Fibroblast of peridontal ligament (primary cell): ENCODE measurements around the gene PPM1K.
A peak's percentile ranks its signal among the peaks of the same experiment; 100 is the strongest.
"Not testable (repeated sequence)": the region's sequence is repeated elsewhere in the genome, so short reads cannot be mapped to it uniquely, and the experiment has no call there.

Experiments
- DNase-seq: peaks from one replicate; pipeline ENCODE4 v3.0.0-alpha.2; 2010; ENCODE audit errors: extremely low read depth

The PPM1K gene

GRCh38 chr4:88284439-88285234 lies at the start of gene PPM1K:
TSS of gene PPM1K (minus strand) at chr4:88284561. CDS start at chr4:88278583, 5,978 bp downstream.
- DNase-seq: peak; percentile 97

DNA sequence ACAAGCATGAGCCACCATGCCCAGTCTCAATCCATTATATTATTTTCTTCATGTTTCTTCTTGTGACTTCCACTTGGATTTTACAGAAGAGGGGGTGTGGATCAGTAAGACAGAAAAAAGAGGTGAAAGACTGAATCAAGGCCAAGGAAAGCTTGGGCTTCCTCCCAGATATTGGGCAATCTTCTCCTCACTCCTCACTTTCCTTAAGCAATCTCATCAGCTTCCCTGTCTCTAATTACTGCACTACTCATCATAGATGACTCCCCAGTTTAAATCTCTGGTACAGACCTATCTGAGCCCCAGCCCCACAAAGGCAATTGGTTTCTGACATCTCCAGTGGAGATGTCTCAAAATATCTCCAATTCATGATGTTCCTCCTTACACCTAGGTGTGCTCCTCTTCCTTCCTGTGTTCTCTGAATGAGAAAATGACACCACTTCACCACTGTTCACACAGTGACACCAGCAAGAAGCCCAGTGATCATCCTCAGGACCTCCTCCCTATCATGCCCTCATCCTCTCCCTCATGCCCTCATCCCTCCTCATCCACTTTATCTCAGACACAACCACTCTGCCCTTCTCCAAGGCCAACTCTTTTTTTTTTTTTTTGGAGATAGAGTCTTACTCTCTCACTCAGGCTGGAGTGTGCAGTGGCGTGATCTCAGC lies 49.5 kb upstream of the PPM1K start:
- peak; percentile 83 for DNase-seq

DNA sequence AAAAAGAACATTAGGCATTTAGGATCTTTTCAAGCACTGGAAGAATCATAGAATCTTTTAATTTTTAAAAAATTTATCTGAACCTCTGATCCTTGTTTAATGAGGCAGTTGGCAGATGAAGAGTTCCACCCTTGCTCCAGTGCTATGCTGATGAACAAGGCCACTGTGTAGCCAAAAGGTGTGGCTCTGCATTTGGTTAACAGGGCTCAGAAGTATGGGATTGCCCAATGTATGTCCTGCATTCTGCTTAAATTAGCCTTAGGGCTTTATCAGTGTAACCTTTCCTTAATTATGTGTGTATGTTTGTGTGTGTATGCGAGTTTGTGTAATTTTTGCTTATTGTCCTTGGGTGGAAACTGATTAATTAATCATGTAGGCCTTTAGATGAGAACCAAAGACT lies 43.3 kb upstream of the PPM1K start:
- no peak for DNase-seq

- peak; percentile 21 for DNase-seq
Measured at GRCh38 chr4:88320780-88321373, 36.5 kb upstream of the PPM1K start.

DNA sequence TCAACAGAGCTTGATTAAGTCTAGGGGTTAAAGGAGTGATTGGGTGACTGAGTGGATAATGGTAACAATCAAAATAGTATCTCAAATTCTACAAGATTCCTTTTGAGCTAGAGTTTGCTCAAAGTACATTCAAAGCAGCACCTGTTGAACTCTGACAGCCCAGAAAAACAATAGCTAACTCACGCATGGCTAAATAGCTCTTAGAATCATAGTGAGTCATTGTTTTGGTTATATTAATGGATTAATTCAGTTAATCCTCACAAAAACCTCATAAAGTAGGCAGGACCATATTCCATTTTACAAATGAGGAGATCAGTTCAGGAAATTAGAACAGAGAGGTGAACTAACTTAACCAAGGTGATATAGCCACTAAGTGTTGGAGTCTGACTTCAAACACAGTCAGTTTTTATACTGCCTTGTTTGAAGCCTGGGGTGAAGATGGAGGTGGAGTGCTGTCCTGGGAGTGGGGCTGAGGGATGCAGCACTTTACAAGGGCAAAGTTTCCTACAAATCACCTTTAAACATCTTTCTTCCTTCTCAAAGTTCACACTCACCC lies 35.9 kb upstream of the PPM1K start:
- DNase-seq: no peak

DNA sequence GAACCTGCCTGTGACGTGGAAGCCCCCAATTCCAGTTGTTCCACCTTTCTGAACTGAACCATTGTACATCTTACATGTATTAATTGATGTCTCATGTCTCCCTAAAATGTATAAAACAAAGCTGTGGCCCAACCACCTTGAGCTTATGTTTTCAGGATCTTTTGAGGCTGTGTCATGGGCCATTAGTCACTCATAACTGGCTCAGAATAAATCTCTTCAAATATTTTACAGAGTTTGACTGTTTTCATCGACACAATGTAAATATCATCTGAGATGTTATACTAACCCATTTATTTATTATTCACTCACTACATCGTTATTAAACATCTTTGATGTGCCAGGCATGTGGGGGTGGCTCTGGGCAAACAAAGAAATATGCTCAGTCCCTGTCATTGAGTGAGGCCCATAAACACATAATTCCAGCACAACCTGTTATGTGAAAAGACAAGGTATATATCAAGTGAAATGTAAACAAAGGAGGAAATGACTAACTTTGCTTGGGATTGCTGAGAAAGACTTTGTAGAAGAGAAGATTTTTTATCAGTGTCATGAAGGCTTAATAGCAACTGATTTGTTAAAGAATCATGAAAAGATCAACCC lies 34.5 kb upstream of the PPM1K start:
- no peak for DNase-seq

DNA sequence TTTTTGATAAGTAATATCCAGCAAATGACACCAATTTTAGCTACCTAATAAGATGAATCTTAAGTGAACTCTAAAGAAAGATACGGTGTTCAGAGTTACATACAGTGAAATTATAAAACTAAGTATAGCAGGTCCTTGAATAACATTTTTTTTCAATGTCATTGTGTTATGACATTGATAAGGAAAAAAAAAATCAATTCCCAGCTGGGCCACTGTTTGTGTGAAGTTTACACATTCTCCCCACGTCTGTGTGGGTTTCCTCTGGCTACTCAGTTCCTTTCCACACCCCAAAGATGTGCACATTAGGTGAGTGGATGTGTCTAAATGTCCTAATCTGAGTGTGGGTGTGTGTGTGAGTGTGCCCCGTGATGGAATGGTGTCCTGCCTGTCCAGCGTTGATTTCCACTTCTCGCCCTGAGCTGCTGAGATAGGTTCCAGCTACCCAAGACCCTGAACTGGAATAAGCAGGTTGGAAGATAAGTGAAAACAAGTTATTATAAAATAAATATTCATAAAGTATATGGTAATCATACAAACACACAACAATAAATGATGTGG lies 31.2 kb upstream of the PPM1K start:
- no peak for DNase-seq

DNA sequence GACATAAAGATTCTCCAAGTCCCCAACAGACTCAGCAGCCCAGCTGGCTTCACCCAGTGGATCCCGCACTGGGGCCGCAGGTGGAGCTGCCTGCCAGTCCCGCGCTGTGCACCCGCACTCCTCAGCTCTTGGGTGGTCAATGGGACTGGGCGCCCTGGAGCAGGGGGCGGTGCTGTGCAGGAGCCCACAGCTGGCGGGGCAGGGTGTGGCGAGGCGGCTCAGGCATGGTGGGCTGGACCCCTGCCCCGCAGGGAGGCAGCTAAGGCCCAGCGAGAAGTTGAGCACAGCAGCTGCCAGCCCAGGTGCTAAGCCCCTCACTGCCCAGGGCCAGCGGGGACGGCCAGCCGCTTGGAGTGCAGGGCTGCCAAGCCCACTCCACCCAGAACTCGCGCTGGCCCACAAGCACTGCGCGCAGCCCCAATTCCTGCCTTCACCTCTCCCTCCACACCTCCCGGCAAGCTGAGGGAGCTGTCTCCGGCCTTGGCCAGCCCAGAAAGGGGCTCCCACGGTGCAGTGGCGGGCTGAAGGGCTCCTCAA lies 28.8 kb upstream of the PPM1K start:
- not testable (repeated sequence) for DNase-seq

DNA sequence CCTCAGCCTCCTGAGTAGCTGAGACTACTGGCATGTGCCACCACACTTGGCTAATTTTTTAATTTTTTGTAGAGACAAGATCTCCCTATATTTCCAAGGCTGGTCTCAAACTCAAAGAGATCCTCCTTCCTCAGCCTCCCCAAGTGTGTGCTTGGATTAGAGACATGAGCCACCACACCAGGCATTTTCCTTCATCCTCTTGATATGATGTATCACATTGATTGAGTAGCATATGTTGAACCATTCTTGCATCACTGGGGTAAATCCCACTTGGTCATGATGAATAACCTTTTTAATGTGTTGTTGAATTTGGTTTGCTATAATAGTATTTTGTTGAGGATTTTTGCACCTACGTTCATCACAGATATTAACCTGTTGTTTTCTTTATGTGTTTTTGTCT lies 24.2 kb upstream of the PPM1K start:
- DNase-seq: no peak

GRCh38 chr4:88297725-88298454 lies 13.5 kb upstream of the PPM1K start:
- no peak for DNase-seq

DNA sequence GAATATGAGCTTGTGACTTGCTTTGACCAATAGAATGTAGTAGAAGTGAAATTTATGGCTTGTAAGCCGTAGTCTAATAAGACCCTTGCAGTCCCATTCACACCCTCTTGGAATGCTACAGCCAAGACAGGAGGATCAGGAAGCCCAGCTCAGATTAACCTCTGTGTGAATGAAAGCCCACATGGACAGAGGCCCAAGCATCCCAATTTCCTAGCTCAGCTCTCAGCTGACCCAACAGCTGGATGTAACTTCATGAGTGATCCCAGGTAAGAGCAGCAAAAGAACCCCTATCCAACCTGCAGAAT lies 12.8 kb upstream of the PPM1K start:
- no peak for DNase-seq

DNA sequence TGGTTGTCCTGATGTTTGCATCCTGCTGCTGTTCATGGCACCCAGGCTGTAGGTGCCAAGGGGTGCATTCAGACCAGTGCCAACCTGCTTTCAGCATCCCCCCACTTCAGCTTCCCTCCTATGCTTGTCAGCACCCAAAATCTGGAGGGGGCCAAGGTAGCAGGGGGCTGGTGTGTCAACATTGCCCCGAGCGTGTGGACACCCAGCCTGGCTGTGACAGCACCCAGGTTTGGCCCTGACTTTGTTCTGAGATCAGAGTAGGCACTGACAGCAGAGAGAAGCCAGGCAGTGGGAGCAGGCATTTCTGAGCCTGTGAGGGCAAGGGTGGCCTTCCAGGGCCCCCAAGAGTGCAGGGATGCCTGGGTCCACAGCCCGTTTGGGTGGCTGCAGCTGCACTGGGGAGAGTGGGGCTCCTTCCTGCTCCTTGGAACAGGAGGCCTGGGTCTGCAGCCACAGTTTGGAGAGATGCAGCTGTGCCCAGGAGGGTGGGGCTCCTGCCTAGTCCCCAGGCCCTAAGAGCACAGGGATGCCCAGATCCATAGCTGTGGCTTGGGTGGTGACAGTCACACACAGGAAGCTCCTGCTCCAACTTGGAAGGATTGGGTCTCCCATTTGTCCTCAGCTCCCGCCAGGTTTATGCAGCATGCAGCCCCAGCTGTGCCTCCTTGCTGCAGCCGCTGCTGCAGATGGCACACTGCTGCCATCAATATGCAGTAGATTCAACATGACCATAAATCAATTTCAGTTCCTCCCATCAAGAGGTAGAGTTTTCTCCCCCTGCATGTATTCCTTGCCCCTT lies 12.3 kb upstream of the PPM1K start:
- DNase-seq: no peak

- DNase-seq: no peak
Measured at GRCh38 chr4:88295656-88296055, 11.3 kb upstream of the PPM1K start.

DNA sequence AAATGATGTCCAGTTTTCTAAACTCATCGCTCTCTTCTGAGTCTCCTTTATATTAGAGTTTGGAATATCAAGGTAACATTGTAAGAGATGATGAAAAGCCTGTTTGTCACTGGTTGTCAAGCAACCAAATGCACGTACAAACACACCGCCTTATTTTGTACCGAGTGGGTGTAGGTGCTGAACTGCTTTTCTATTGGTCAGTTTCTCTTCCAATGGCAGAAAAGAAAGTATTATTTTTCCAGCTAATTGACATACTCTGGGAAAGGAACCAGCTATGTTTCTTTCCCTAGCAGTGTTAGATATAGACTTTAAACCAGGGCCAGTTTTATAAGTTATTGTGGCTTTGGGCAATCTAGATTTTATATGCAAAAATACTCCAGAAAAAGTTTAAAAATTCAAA lies 6.6 kb upstream of the PPM1K start:
- peak; percentile 47 for DNase-seq

- peak; percentile 54 for DNase-seq
Measured at GRCh38 chr4:88286897-88287296, 2.5 kb upstream of the PPM1K start.

GRCh38 chr4:88285235-88285653 lies 883 bp upstream of the PPM1K start:
- no peak for DNase-seq

- no peak for DNase-seq
Measured at GRCh38 chr4:88283661-88284438, 511 bp downstream of the PPM1K start.

DNA sequence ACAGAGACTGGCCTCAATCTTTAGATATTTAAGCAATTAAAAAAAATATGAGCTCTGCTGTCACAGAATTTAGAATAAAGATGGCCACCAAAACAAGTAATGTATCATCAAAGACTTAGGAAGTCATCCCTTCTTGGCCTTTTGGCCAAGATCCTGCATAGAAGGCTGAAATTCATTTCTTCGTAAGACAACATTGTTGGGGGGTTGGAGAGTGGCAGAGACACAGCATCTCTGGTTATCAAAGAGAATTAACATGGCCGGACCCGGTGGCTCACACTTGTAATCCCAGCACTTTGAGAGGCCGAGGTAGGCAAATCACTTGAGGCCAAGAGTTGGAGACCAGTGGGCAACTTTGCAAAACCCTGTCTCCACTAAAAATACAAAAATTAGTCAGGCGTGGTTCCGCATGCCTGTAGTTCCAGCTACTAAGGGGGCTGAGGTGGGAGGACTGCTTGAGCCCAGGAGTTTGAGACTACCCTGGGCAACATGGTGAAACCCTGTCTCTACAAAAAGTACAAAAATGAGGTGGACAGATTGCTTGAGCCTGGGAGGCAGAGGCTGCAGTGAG lies 4.0 kb downstream of the PPM1K start:
- no peak for DNase-seq

GRCh38 chr4:88277711-88278225 lies 6.6 kb downstream of the PPM1K start:
- no peak for DNase-seq
